OCI-LY1 (cell line): Measurements from ENCODE around the gene ZNF468.
"Not testable (repeated sequence)": the region's sequence is repeated elsewhere in the genome, so short reads cannot be mapped to it uniquely, and the experiment has no call there.

ENCODE experiments used
- H2AFZ ChIP-seq: fragments of 200-600 bp; sonication (generic), shearing (Covaris generic); 2 replicates; pipeline ENCODE4 v1.6.0; 2014; ENCODE audit warnings: antibody characterized with exemption, mild to moderate bottlenecking, low read length
- H3F3A ChIP-seq: fragments of 200-600 bp; sonication (generic), shearing (Covaris generic); 2 replicates; pipeline ENCODE4 v1.6.0; 2014; ENCODE audit warnings: mild to moderate bottlenecking, antibody characterized with exemption, low read length, moderate library complexity; ENCODE audit not compliant: insufficient read depth
- H3K27ac ChIP-seq: fragments of 200-600 bp; sonication (generic); 2 replicates; pipeline ENCODE4 v1.5.1; 2014; ENCODE audit warnings: low read length, mixed run types, mild to moderate bottlenecking, low read depth; ENCODE audit not compliant: poor library complexity, severe bottlenecking
- H3K27me3 ChIP-seq: fragments of 200-600 bp; sonication (generic); 2 replicates; pipeline ENCODE4 v1.6.0; 2014; ENCODE audit warnings: antibody characterized with exemption, mild to moderate bottlenecking, low read length, moderate library complexity; ENCODE audit not compliant: insufficient read depth
- H3K36me3 ChIP-seq: fragments of 200-600 bp; sonication (generic); 2 replicates; pipeline ENCODE4 v1.6.1; 2014; ENCODE audit warnings: mild to moderate bottlenecking, antibody characterized with exemption, low read length, moderate library complexity, mixed read lengths; ENCODE audit not compliant: insufficient read depth
- H3K4me1 ChIP-seq: fragments of 200-600 bp; sonication (generic); 2 replicates; pipeline ENCODE4 v1.5.1; 2014; ENCODE audit warnings: mild to moderate bottlenecking, low read length, moderate library complexity; ENCODE audit not compliant: insufficient read depth, severe bottlenecking
- H3K4me2 ChIP-seq: fragments of 200-600 bp; sonication (generic), shearing (Covaris generic); 2 replicates; pipeline ENCODE4 v1.6.1; 2014; ENCODE audit warnings: low read length
- H3K4me3 ChIP-seq: fragments of 200-600 bp; sonication (generic); 2 replicates; pipeline ENCODE4 v1.5.1; 2014; ENCODE audit warnings: low read length, low read depth, mild to moderate bottlenecking, mixed read lengths; ENCODE audit not compliant: poor library complexity, severe bottlenecking
- H3K79me2 ChIP-seq: fragments of 200-600 bp; shearing (Covaris generic); 2 replicates; pipeline ENCODE4 v1.6.1; 2016; ENCODE audit warnings: mixed run types, low read length, mixed read lengths; ENCODE audit not compliant: insufficient read depth
- H3K9ac ChIP-seq: fragments of 200-600 bp; sonication (generic), shearing (Covaris generic); 2 replicates; pipeline ENCODE4 v1.6.1; 2014; ENCODE audit warnings: mild to moderate bottlenecking, low read length, mixed read lengths
- H3K9me2 ChIP-seq: fragments of 200-600 bp; sonication (generic), shearing (Covaris generic); 2 replicates; pipeline ENCODE4 v1.6.1; 2014; ENCODE audit warnings: low read depth, mild to moderate bottlenecking, low read length, mixed read lengths
- H3K9me3 ChIP-seq: fragments of 200-600 bp; shearing (Covaris generic); 2 replicates; pipeline ENCODE4 v1.6.1; 2014; ENCODE audit warnings: low read length, mixed read lengths
- H4K20me1 ChIP-seq: fragments of 200-600 bp; sonication (generic), shearing (Covaris generic); 2 replicates; pipeline ENCODE4 v1.6.0; 2016; ENCODE audit warnings: mild to moderate bottlenecking, low read length; ENCODE audit not compliant: insufficient read depth
- EZH2 ChIP-seq: fragments of 200-600 bp; sonication (generic), shearing (Covaris generic); IDR thresholded peaks from 2 replicates; pipeline ENCODE4 v1.8.0; 2017; ENCODE audit warnings: borderline replicate concordance, mixed run types, mild to moderate bottlenecking, antibody characterized with exemption, low read length, moderate library complexity, mixed read lengths
- TF ChIP-seq, protein P1 (sequence below): fragments of 200-600 bp; sonication (generic), shearing (Covaris generic); IDR thresholded peaks from 2 replicates; pipeline ENCODE4 v1.5.1; 2017; ENCODE audit warnings: mild to moderate bottlenecking, antibody characterized with exemption, low read length, moderate library complexity, mixed read lengths

The ZNF468 gene

DNA sequence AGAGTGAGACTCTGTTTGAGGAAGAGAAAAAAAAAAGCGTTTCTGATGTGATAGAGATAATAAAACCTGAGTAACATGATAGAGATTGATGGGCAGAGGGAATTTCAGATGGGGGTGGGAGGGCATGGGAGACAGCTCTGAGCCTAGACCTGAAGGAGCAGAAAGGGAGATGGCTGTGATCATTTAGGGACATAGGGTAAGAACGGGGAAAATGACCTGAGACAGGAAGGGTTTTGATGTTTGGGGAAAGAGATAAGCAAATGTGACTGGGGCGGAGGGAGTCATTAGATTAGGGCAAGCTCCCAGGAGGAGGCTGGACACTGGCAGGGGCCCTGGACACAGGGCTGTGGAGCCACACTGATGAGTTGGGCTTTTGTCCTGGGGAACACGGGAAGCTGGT lies 33.9 kb upstream of the ZNF468 start:
- Histone ChIP-seq H3K4me3 (no peak overlapping the region), H4K20me1 (no peaks in the 10 kb centered on the region), H3K27me3 (no peaks in the 10 kb centered on the region), H3K4me1 (no peaks in the 10 kb centered on the region), H3K9me2 (no peaks in the 10 kb centered on the region), H3K9ac (no peak overlapping the region), H2AFZ (no peak overlapping the region), H3K27ac (no peak overlapping the region), H3K4me2 (no peak overlapping the region), H3K9me3 (no peaks in the 10 kb centered on the region), H3F3A (no peaks in the 10 kb centered on the region), H3K36me3 (no peaks in the 10 kb centered on the region), H3K79me2 (no peaks in the 10 kb centered on the region)
- TF ChIP-seq, protein P1, sequence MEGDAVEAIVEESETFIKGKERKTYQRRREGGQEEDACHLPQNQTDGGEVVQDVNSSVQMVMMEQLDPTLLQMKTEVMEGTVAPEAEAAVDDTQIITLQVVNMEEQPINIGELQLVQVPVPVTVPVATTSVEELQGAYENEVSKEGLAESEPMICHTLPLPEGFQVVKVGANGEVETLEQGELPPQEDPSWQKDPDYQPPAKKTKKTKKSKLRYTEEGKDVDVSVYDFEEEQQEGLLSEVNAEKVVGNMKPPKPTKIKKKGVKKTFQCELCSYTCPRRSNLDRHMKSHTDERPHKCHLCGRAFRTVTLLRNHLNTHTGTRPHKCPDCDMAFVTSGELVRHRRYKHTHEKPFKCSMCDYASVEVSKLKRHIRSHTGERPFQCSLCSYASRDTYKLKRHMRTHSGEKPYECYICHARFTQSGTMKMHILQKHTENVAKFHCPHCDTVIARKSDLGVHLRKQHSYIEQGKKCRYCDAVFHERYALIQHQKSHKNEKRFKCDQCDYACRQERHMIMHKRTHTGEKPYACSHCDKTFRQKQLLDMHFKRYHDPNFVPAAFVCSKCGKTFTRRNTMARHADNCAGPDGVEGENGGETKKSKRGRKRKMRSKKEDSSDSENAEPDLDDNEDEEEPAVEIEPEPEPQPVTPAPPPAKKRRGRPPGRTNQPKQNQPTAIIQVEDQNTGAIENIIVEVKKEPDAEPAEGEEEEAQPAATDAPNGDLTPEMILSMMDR = no peak
- no peak for TF ChIP-seq EZH2

DNA sequence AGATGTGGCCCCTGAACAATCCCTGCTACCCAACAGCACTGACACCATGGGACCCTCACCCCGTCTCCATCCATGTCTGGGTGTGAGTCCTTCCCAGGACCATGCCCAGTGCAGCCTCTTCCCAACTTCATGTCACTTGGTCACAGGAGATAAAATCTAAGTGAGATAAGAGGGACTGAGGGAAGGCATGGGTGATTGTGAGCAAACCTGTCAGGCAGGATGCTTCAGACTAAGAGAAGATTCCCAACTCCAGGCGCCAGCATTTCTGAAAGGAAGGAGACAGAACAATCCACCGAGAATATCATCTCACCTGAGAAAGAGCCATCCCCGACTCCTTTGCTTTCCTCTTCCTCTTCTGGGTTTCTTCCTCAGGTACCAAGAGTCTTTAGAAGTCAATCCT lies 32.5 kb upstream of the ZNF468 start:
- Histone ChIP-seq H3K27ac (no peak overlapping the region), H3K9me3 (no peaks in the 10 kb centered on the region), H3K36me3 (no peaks in the 10 kb centered on the region), H4K20me1 (no peaks in the 10 kb centered on the region), H3F3A (no peaks in the 10 kb centered on the region), H3K79me2 (no peaks in the 10 kb centered on the region), H3K4me2 (no peak overlapping the region), H3K9ac (no peak overlapping the region), H2AFZ (no peak overlapping the region), H3K27me3 (no peaks in the 10 kb centered on the region), H3K9me2 (no peaks in the 10 kb centered on the region), H3K4me3 (no peak overlapping the region), H3K4me1 (no peaks in the 10 kb centered on the region)
- no peak for TF ChIP-seq EZH2

DNA sequence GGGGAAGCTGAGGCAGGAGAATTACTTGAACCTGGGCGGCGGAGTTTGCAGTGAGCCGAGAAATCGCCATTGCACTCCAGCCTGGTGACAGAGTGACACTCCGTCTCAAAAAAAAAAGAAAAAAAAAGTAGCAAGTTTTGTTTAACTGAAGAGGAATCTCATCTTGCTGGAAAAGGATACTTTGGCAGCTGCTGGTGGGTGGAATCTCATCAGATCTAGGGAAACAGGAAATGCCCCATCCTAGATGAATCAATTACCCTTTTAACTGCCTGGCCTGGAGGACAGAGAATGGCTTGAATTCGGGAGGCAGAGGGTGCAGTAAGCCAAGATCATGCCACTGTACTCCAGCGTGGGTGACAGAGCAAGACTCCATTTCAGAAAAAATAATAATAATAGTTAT lies 31.7 kb upstream of the ZNF468 start:
- Histone ChIP-seq H4K20me1 (no peaks in the 10 kb centered on the region), H3K4me2 (no peak overlapping the region), H3K27ac (no peak overlapping the region), H3K4me1 (no peaks in the 10 kb centered on the region), H3K79me2 (no peaks in the 10 kb centered on the region), H3K36me3 (no peaks in the 10 kb centered on the region), H3K4me3 (no peak overlapping the region), H3K9me3 (no peaks in the 10 kb centered on the region), H3F3A (no peaks in the 10 kb centered on the region), H3K27me3 (no peaks in the 10 kb centered on the region), H3K9ac (no peak overlapping the region), H3K9me2 (no peaks in the 10 kb centered on the region), H2AFZ (no peak overlapping the region)
- TF ChIP-seq EZH2 = no peak
- TF ChIP-seq, protein P1 = no peak

DNA sequence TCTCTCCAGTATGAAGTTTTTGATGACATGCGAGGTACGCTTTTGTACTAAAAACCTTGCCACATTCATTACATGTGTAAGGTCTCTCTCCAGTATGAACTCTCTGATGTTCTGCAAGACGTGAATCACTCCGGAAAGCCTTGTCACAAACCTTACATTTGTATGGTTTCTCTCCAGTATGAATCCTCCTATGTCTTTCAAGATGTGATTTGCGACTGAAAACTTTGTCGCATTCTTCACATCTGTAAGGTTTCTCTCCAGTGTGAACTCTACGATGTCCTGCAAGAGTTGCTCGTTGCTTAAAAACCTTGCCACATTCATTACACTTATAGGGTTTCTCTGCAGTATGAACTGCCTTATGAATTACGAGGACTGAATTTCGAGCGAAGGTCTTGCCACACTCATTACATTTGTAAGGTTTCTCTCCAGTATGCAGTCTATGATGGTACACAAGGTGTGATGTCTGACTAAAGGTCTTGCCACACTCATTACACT lies 23.5 kb upstream of the ZNF468 start:
- Histone ChIP-seq H3K4me2 (no peak overlapping the region), H3K9me2 (no peaks in the 10 kb centered on the region), H3K9me3 (peaks cover 9% of the 10 kb centered on the region), H3K4me3 (no peak overlapping the region), H3F3A (no peaks in the 10 kb centered on the region), H3K79me2 (no peaks in the 10 kb centered on the region), H3K27me3 (no peaks in the 10 kb centered on the region), H2AFZ (no peak overlapping the region), H3K36me3 (no peaks in the 10 kb centered on the region), H4K20me1 (no peaks in the 10 kb centered on the region), H3K4me1 (no peaks in the 10 kb centered on the region), H3K27ac (no peak overlapping the region), H3K9ac (no peak overlapping the region)
- TF ChIP-seq, protein P1 = no peak
- no peak for TF ChIP-seq EZH2

DNA sequence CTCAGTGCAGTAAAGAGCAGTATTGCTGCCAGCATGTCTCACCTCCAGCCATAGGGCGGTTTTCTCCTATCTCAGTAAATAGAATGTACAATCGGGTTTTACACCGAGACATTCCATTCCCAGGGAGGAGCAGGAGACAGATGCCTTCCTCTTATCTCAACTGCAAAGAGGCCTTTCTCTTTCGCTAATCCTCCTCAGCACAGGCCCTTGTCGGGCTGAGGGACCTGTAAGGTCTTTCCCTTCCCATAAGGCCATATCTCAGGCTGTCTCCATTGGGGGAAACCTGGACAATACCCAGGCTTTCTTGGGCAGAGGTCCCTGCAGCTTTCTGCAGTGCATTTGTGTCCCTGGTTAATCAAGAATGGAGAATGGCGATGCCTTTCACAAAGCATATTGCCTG lies 15.6 kb upstream of the ZNF468 start:
- not testable (repeated sequence) for H3K4me2 ChIP-seq, H3K4me1 ChIP-seq, H4K20me1 ChIP-seq, H3K9me2 ChIP-seq, H3K9ac ChIP-seq, H3K9me3 ChIP-seq, H3K27ac ChIP-seq, H3K4me3 ChIP-seq, H3K79me2 ChIP-seq, H3K27me3 ChIP-seq, H2AFZ ChIP-seq, H3K36me3 ChIP-seq, H3F3A ChIP-seq
